IMR-90 (cell line): Measurements from ENCODE around the gene RANGRF. TPM values are rescaled to one million over a fixed set of nuclear protein-coding genes. Genes with fewer than 3 reads are reported as not detected.

Source experiments
- ATAC-seq: fragments of 200-7000 bp; cut with Tn5 transposase; 2 replicates; pipeline ENCODE4 v1.9.1; 2020; ENCODE audit warnings: low read depth, mild to moderate bottlenecking, moderate library complexity
- BruUV-seq: library from RNA; stranded (reverse); fragments of 400-500 nt; replicated peaks from 2 replicates; lab custom pipeline; 2021; lab: Mats Ljungman, UMichigan
- CTCF ChIA-PET: fragments of 300-600 bp; formaldehyde crosslinking; extraction: SDS; loops from one replicate; lab custom pipeline; 2021; ENCODE audit warnings: antibody characterized with exemption; lab: Yijun Ruan, JAX
- POLR2A ChIA-PET: fragments of 300-600 bp; sonication (Branson Sonifier 250); formaldehyde crosslinking; loops from one replicate; lab custom pipeline; 2022; ENCODE audit warnings: antibody characterized with exemption; ENCODE audit not compliant: unreplicated experiment; lab: Charles Lee
- DNase-seq: peaks from one replicate; pipeline ENCODE4 v3.0.0; 2013
- H2AFZ ChIP-seq: replicated peaks from 2 replicates; pipeline ENCODE3; 2013; ENCODE audit warnings: low read length, mild to moderate bottlenecking; ENCODE audit not compliant: poor library complexity
- H2AK5ac ChIP-seq: 2 replicates; pipeline ENCODE4 v1.6.1; 2013; ENCODE audit warnings: low read depth, low read length, inconsistent platforms
- H2AK9ac ChIP-seq: replicated peaks from 2 replicates; pipeline ENCODE3; 2013; ENCODE audit warnings: mild to moderate bottlenecking, low read depth, low read length, moderate library complexity; ENCODE audit not compliant: poor library complexity
- H2BK120ac ChIP-seq: 2 replicates; pipeline ENCODE4 v1.6.1; 2013; ENCODE audit warnings: low read depth, low read length, inconsistent platforms
- H2BK15ac ChIP-seq: 3 replicates; pipeline ENCODE4 v1.6.1; 2013; ENCODE audit warnings: low read depth, low read length, inconsistent platforms
- H2BK20ac ChIP-seq: 2 replicates; pipeline ENCODE4 v1.6.1; 2013; ENCODE audit warnings: low read depth, mild to moderate bottlenecking, inconsistent platforms, low read length, moderate library complexity
- H2BK5ac ChIP-seq: 2 replicates; pipeline ENCODE4 v1.6.1; 2013; ENCODE audit warnings: mild to moderate bottlenecking, low read depth, low read length, inconsistent platforms; ENCODE audit not compliant: poor library complexity, severe bottlenecking
- H3K14ac ChIP-seq: replicated peaks from 2 replicates; pipeline ENCODE4 v1.6.1; 2013; ENCODE audit warnings: low read depth, low read length, inconsistent platforms
- H3K18ac ChIP-seq: 2 replicates; pipeline ENCODE4 v1.6.1; 2013; ENCODE audit warnings: low read depth, low read length, control low read depth
- H3K23ac ChIP-seq: 2 replicates; pipeline ENCODE4 v1.6.1; 2013; ENCODE audit warnings: low read depth, low read length, inconsistent platforms
- H3K27ac ChIP-seq: 2 replicates; pipeline ENCODE4 v1.5.1; 2013; ENCODE audit warnings: mild to moderate bottlenecking, control low read depth, low read length; ENCODE audit not compliant: insufficient read depth
- H3K27me3 ChIP-seq: 2 replicates; pipeline ENCODE4 v1.6.1; 2013; ENCODE audit warnings: low read length; ENCODE audit not compliant: control insufficient read depth, insufficient read depth
- H3K36me3 ChIP-seq: 2 replicates; pipeline ENCODE4 v1.6.1; 2013; ENCODE audit warnings: low read length, mixed read lengths; ENCODE audit not compliant: control insufficient read depth, insufficient read depth
- H3K4ac ChIP-seq: 2 replicates; pipeline ENCODE4 v1.6.1; 2013; ENCODE audit warnings: low read depth, low read length, inconsistent platforms
- H3K4me1 ChIP-seq: 2 replicates; pipeline ENCODE4 v1.6.1; 2013; ENCODE audit warnings: low read length, mixed read lengths; ENCODE audit not compliant: control insufficient read depth, insufficient read depth
- H3K4me2 ChIP-seq: 2 replicates; pipeline ENCODE4 v1.6.1; 2013; ENCODE audit warnings: low read depth, mild to moderate bottlenecking, control low read depth, low read length, moderate library complexity
- H3K4me3 ChIP-seq: 2 replicates; pipeline ENCODE4 v1.5.1; 2013; ENCODE audit warnings: low read depth, mild to moderate bottlenecking, control low read depth, low read length, moderate library complexity; ENCODE audit not compliant: insufficient read depth
- H3K56ac ChIP-seq: 2 replicates; pipeline ENCODE4 v1.6.1; 2013; ENCODE audit warnings: low read length, inconsistent platforms; ENCODE audit not compliant: insufficient read depth; ENCODE audit errors: extremely low read depth
- H3K79me1 ChIP-seq, 2 experiments: 2 replicates each; pipeline ENCODE4 v1.6.1; 2013; ENCODE audit warnings: low read length in 2 of 2, inconsistent platforms in 1 of 2, low read depth in 1 of 2
- H3K9ac ChIP-seq: 2 replicates; pipeline ENCODE4 v1.6.1; 2013; ENCODE audit warnings: low read depth, low read length, control low read depth
- H3K9me1 ChIP-seq: 2 replicates; pipeline ENCODE4 v1.6.1; 2013; ENCODE audit warnings: low read length, inconsistent platforms; ENCODE audit not compliant: insufficient read depth
- H3K9me3 ChIP-seq: 2 replicates; pipeline ENCODE4 v1.6.1; 2013; ENCODE audit warnings: low read length; ENCODE audit not compliant: control insufficient read depth, insufficient read depth
- H4K20me1 ChIP-seq: 2 replicates; pipeline ENCODE4 v1.6.1; 2013; ENCODE audit warnings: low read length, inconsistent platforms; ENCODE audit not compliant: insufficient read depth
- H4K5ac ChIP-seq: 2 replicates; pipeline ENCODE4 v1.6.1; 2013; ENCODE audit warnings: mild to moderate bottlenecking, low read depth, low read length, control low read depth
- H4K8ac ChIP-seq, 2 experiments: 2 replicates each; pipeline ENCODE4 v1.6.1; 2013; ENCODE audit warnings: low read depth in 2 of 2, low read length in 2 of 2, control low read depth in 1 of 2, inconsistent platforms in 1 of 2
- H4K91ac ChIP-seq: 2 replicates; pipeline ENCODE4 v1.6.1; 2013; ENCODE audit warnings: low read depth, low read length, inconsistent platforms; ENCODE audit not compliant: insufficient read depth
- BHLHE40 ChIP-seq: fragments of 150-350 bp; IDR thresholded peaks from 2 replicates; pipeline ENCODE4 v1.6.1; 2016; ENCODE audit warnings: mild to moderate bottlenecking, low read depth, low read length
- CHD1 ChIP-seq: IDR thresholded peaks from 2 replicates; pipeline ENCODE4 v1.6.1; 2012; ENCODE audit warnings: low read depth, low read length, improper control_type of control experiment
- ELK1 ChIP-seq: fragments of 150-350 bp; IDR thresholded peaks from 2 replicates; pipeline ENCODE4 v1.6.1; 2016; ENCODE audit warnings: low read depth, mild to moderate bottlenecking, low read length, moderate library complexity, borderline replicate concordance
- POLR2A ChIP-seq: IDR thresholded peaks from 2 replicates; pipeline ENCODE4 v1.6.1; 2012; ENCODE audit warnings: mild to moderate bottlenecking, low read depth, low read length
- RCOR1 ChIP-seq: IDR thresholded peaks from 2 replicates; pipeline ENCODE4 v1.6.1; 2012; ENCODE audit warnings: mild to moderate bottlenecking, low read length, improper control_type of control experiment; ENCODE audit not compliant: insufficient replicate concordance
- WGBS, 2 experiments: methylation state at CpG; one replicate each; pipeline versions ENCODE4 v1.1.5 to v1.1.7; 2013; ENCODE audit warnings: missing lambda C conversion rate in 2 of 2; ENCODE audit not compliant: insufficient read length in 1 of 2; ENCODE audit errors: extremely low coverage in 2 of 2; 5-methylcytosine and 5-hydroxymethylcytosine counted together
- dilution Hi-C: fragments of 300-500 bp; cut with HindIII; formaldehyde crosslinking; loops from one replicate; pipeline ENCODE4 v1.14.3; 2018; ENCODE audit warnings: low sequenced_read_pairs; ENCODE audit not compliant: unreplicated experiment
- in situ Hi-C: fragments of 300-500 bp; cut with MboI; formaldehyde crosslinking; loops from 3 replicates; pipeline ENCODE4 v1.14.3; 2019; ENCODE audit warnings: low sequenced_read_pairs, inconsistent platforms, mixed read lengths
- intact Hi-C: fragments of 100-400 bp; cut with micrococcal nuclease; formaldehyde crosslinking; loops from 2 replicates; pipeline ENCODE4 v1.10.0; 2022
- polyA plus RNA-seq, 3 experiments: library from polyadenylated mRNA; depleted of rRNA; stranded (reverse); fragments of >200 nt; gene quantifications; 2 replicates each; pipeline ENCODE4 v1.2.3, GENCODE V29; 2012; ENCODE audit warnings: low replicate concordance in 1 of 3
- total RNA-seq: library from RNA; depleted of rRNA; stranded (reverse); fragments of >200 nt; gene quantifications from 2 replicates; pipeline ENCODE4 v1.2.3, GENCODE V29; 2012

Gene RANGRF
- total and polyA plus RNA-seq, 2 of the 4 experiments (the other 2 are of a cell fraction): 19.5 to 36.6 TPM

GRCh38 chr17:8282345-8282744 is 6.1 kb upstream of the RANGRF start:
- H3K79me1 ChIP-seq: peaks cover 0 to 4% of the 10 kb centered on the region in 2 experiments; a peak in 1 of 4 replicates
- no TSS peak for BruUV-seq
- peak overlapping the region; percentile 35 for H2AK5ac ChIP-seq
- no peak overlapping the region for H2AFZ ChIP-seq
- TF ChIP-seq RCOR1 (no peak), BHLHE40 (no peak), CHD1 (no peak), ELK1 (no peak), POLR2A (no peak)
- intact Hi-C loops (no loop called here), in situ Hi-C loops (no loop called here), dilution Hi-C loops (no loop called here)
- H4K91ac ChIP-seq: no peak overlapping the region
- no peak overlapping the region for H4K5ac ChIP-seq
- no peak for DNase-seq
- no peak overlapping the region for H3K27ac ChIP-seq
- H3K4me3 ChIP-seq: no peak overlapping the region
- CTCF ChIA-PET: no interaction called here
- H3K4me2 ChIP-seq: no peak overlapping the region
- peak overlapping the region; percentile 45; the same call in 1 of the 2 replicates for H2BK120ac ChIP-seq
- ATAC-seq: no peak
- H3K56ac ChIP-seq: no peak overlapping the region
- H3K36me3 ChIP-seq: no peaks in the 10 kb centered on the region
- H3K9ac ChIP-seq: no peak overlapping the region
- peaks cover 4% of the 10 kb centered on the region for H3K4me1 ChIP-seq
- H2BK5ac ChIP-seq: no peak overlapping the region
- no peaks in the 10 kb centered on the region for H4K20me1 ChIP-seq
- no peak overlapping the region for H3K14ac ChIP-seq
- peaks cover 3% of the 10 kb centered on the region; the same call in 1 of the 2 replicates for H3K9me1 ChIP-seq
- H2BK15ac ChIP-seq: peak overlapping the region; percentile 41; the same call in 1 of the 3 replicates
- no peaks in the 10 kb centered on the region for H3K9me3 ChIP-seq
- no peak overlapping the region for H2AK9ac ChIP-seq
- no peak overlapping the region for H4K8ac ChIP-seq
- no peak overlapping the region for H3K18ac ChIP-seq
- 0 out of 2 replicates have a peak overlapping the region, but pooled peaks have one; percentile 2 for H3K4ac ChIP-seq
- no peaks in the 10 kb centered on the region for H3K27me3 ChIP-seq
- 0 out of 2 replicates have a peak overlapping the region, but pooled peaks have one; percentile 35 for H2BK20ac ChIP-seq
- no peak overlapping the region for H3K23ac ChIP-seq
- POLR2A ChIA-PET: no interaction called here
- WGBS, 2 experiments: no CpG with 5 or more reads among the region's 3 CpGs
